PC-9 (cell line): ENCODE results near the gene EVA1C. TPM values are rescaled to one million over a fixed set of nuclear protein-coding genes. Genes with fewer than 3 reads are reported as not detected.

Experiments used
- BruUV-seq: library from RNA; stranded (reverse); fragments of 400-500 nt; replicated peaks from 2 replicates; lab custom pipeline; 2021; lab: Mats Ljungman, UMichigan
- CTCF ChIA-PET: fragments of 300-600 bp; sonication (Branson Sonifier 250); formaldehyde crosslinking; loops from one replicate; lab custom pipeline; 2022; ENCODE audit warnings: antibody characterized with exemption; lab: Charles Lee
- POLR2A ChIA-PET: fragments of 300-600 bp; sonication (Branson Sonifier 250); formaldehyde crosslinking; loops from one replicate; lab custom pipeline; 2022; ENCODE audit warnings: antibody characterized with exemption; ENCODE audit not compliant: unreplicated experiment; lab: Charles Lee
- DNase-seq, 2 experiments: peaks; one replicate each; pipeline versions ENCODE4 v3.0.0 to v3.0.0-alpha.2; 2015 to 2022; ENCODE audit warnings: mixed read lengths in 1 of 2
- H2AFZ ChIP-seq: fragments of 200-600 bp; sonication (generic); 2 replicates; pipeline ENCODE4 v1.8.1; 2017; ENCODE audit warnings: antibody characterized with exemption
- H3F3A ChIP-seq: fragments of 200-600 bp; sonication (generic); 2 replicates; pipeline ENCODE4 v1.8.1; 2017; ENCODE audit warnings: antibody characterized with exemption, mild to moderate bottlenecking, low read depth; ENCODE audit not compliant: insufficient read depth
- H3K27ac ChIP-seq: fragments of 200-600 bp; sonication (generic); 2 replicates; pipeline ENCODE4 v1.6.1; 2016; ENCODE audit warnings: mixed run types
- H3K27me3 ChIP-seq: fragments of 200-600 bp; sonication (generic); 2 replicates; pipeline ENCODE4 v1.6.1; 2016; ENCODE audit warnings: low read depth, mixed run types; ENCODE audit not compliant: insufficient read depth
- H3K36me3 ChIP-seq: fragments of 200-600 bp; sonication (generic); 2 replicates; pipeline ENCODE4 v1.6.1; 2016; ENCODE audit warnings: low read depth, mixed run types
- H3K4me1 ChIP-seq: fragments of 200-600 bp; sonication (generic); replicated peaks from 2 replicates; pipeline ENCODE4 v1.6.1; 2016; ENCODE audit warnings: mixed run types; ENCODE audit not compliant: insufficient read depth
- H3K4me2 ChIP-seq: fragments of 200-600 bp; sonication (generic); 2 replicates; pipeline ENCODE4 v1.6.1; 2017; ENCODE audit warnings: mixed run types
- H3K4me3 ChIP-seq: fragments of 200-600 bp; sonication (generic); 2 replicates; pipeline ENCODE4 v1.6.1; 2016; ENCODE audit warnings: mixed run types
- H3K79me2 ChIP-seq: fragments of 200-600 bp; sonication (generic); 2 replicates; pipeline ENCODE4 v1.6.1; 2017; ENCODE audit warnings: low read depth, mixed run types
- H3K9me2 ChIP-seq: fragments of 200-600 bp; sonication (generic); 2 replicates; pipeline ENCODE4 v1.8.1; 2017; ENCODE audit warnings: mild to moderate bottlenecking; ENCODE audit not compliant: insufficient read depth
- H3K9me3 ChIP-seq: fragments of 200-600 bp; sonication (generic); 2 replicates; pipeline ENCODE4 v1.8.1; 2016; ENCODE audit warnings: low read depth; ENCODE audit not compliant: insufficient read depth
- H4K20me1 ChIP-seq: fragments of 200-600 bp; sonication (generic); 2 replicates; pipeline ENCODE4 v1.8.1; 2017; ENCODE audit not compliant: insufficient read depth
- CTCF ChIP-seq: fragments of 200-600 bp; sonication (generic); conservative IDR thresholded peaks from 2 replicates; pipeline ENCODE4 v1.6.1; 2017; ENCODE audit warnings: mixed run types, antibody characterized with exemption, mild to moderate bottlenecking, moderate library complexity
- EZH2 ChIP-seq: fragments of 200-600 bp; sonication (generic); IDR thresholded peaks from 2 replicates; pipeline ENCODE4 v1.8.0; 2017; ENCODE audit warnings: antibody characterized with exemption, low read depth
- intact Hi-C: fragments of 100-400 bp; cut with micrococcal nuclease; formaldehyde crosslinking; loops from one replicate; pipeline ENCODE4 v1.10.0; 2022; ENCODE audit not compliant: unreplicated experiment
- total RNA-seq: library from RNA; stranded (reverse); gene quantifications from 2 replicates; pipeline ENCODE4 v1.2.3, GENCODE V29; 2021

The EVA1C gene
- total RNA-seq, 1 experiment from 2014 or later, result 3.0 TPM

GRCh38 chr21:32514275-32515055, 102.0 kb downstream of the EVA1C start:
- BruUV-seq, result no TSS peak
- ChIA-PET POLR2A (no interaction called here), CTCF (interaction anchor here (0.5 to 0.6 kb wide), 2 partner anchors 65 to 86 kb away, joined by 3 to 4 read pairs; no protein-coding TSS in a partner anchor)
- TF ChIP-seq CTCF, result no peak
- no peak for TF ChIP-seq EZH2
- no peak for DNase-seq
- Histone ChIP-seq H3F3A (no peaks in the 10 kb centered on the region), H3K9me3 (no peaks in the 10 kb centered on the region), H3K9me2 (no peaks in the 10 kb centered on the region), H3K4me1 (no peaks in the 10 kb centered on the region), H3K4me3 (no peak overlapping the region), H4K20me1 (no peaks in the 10 kb centered on the region), H3K27me3 (no peaks in the 10 kb centered on the region), H2AFZ (no peak overlapping the region), H3K4me2 (no peak overlapping the region), H3K27ac (no peak overlapping the region), H3K79me2 (no peaks in the 10 kb centered on the region), H3K36me3 (no peaks in the 10 kb centered on the region)
- intact Hi-C loops, result no loop called here

GRCh38 chr21:32515874-32516273, 103.4 kb downstream of the EVA1C start:
- H3K79me2 ChIP-seq, result no peaks in the 10 kb centered on the region
- H3K36me3 ChIP-seq, result no peaks in the 10 kb centered on the region
- no peak for DNase-seq
- ChIA-PET POLR2A (interaction anchor here (0.6 kb wide), 1 partner anchor 109 kb away, joined by 6 read pairs; no protein-coding TSS in a partner anchor), CTCF (interaction anchor here (1.0 kb wide), 1 partner anchor 1078 kb away, joined by 3 read pairs; no protein-coding TSS in a partner anchor)
- H3K27ac ChIP-seq, result no peak overlapping the region
- H4K20me1 ChIP-seq, result no peaks in the 10 kb centered on the region
- no peaks in the 10 kb centered on the region for H3K4me1 ChIP-seq
- no peaks in the 10 kb centered on the region for H3F3A ChIP-seq
- no TSS peak for BruUV-seq
- no peaks in the 10 kb centered on the region for H3K9me3 ChIP-seq
- H3K27me3 ChIP-seq, result no peaks in the 10 kb centered on the region
- no peak overlapping the region for H3K4me3 ChIP-seq
- H3K4me2 ChIP-seq, result no peak overlapping the region
- TF ChIP-seq CTCF (no peak), EZH2 (no peak)
- no peak overlapping the region for H2AFZ ChIP-seq
- H3K9me2 ChIP-seq, result no peaks in the 10 kb centered on the region
- intact Hi-C loops, result no loop called here

- no peaks in the 10 kb centered on the region for H3K27me3 ChIP-seq
- POLR2A ChIA-PET, result interaction anchor here (0.5 kb wide), 1 partner anchor 93 kb away, joined by 3 read pairs; no protein-coding TSS in a partner anchor
- intact Hi-C loops, result no loop called here
- no peaks in the 10 kb centered on the region for H3K79me2 ChIP-seq
- no peaks in the 10 kb centered on the region for H3K9me3 ChIP-seq
- CTCF ChIA-PET, result interaction anchor here (0.6 kb wide), 1 partner anchor 42 kb away, joined by 8 read pairs; no protein-coding TSS in a partner anchor
- TF ChIP-seq CTCF, result no peak
- no peak for TF ChIP-seq EZH2
- no peak overlapping the region for H2AFZ ChIP-seq
- no peak overlapping the region for H3K27ac ChIP-seq
- no TSS peak for BruUV-seq
- peak; percentile 20 to 63 for DNase-seq
- H3K36me3 ChIP-seq, result no peaks in the 10 kb centered on the region
- no peaks in the 10 kb centered on the region for H3K4me1 ChIP-seq
- H3F3A ChIP-seq, result no peaks in the 10 kb centered on the region
- H4K20me1 ChIP-seq, result no peaks in the 10 kb centered on the region
- no peaks in the 10 kb centered on the region for H3K9me2 ChIP-seq
- H3K4me2 ChIP-seq, result no peak overlapping the region
- no peak overlapping the region for H3K4me3 ChIP-seq
These were observed 104.5 kb downstream of the EVA1C start for GRCh38 chr21:32516756-32517649.
